ENCODE measurements around the gene FBXO7.

Gene FBXO7

DNA sequence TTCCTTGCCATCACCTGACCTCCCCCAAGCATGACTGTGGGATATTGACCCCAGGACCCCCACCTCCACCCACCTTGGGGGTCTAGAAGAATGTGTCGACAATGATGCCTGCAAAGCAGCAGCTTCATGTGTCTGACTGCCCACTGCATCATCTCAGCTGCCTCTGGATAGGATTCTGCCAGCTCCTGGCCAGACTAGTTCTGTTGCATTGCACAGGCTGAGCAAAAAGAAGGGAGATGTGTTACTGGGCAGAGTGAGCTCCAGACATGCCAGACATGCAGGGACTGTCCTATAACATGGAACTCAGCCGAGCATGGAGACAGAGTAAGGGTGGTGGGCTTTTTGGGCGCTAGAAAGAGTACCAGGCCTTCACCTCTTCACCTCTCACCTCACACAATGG, 36.7 kb downstream of the FBXO7 start (continued):
- TF ChIP-seq, protein P1, sequence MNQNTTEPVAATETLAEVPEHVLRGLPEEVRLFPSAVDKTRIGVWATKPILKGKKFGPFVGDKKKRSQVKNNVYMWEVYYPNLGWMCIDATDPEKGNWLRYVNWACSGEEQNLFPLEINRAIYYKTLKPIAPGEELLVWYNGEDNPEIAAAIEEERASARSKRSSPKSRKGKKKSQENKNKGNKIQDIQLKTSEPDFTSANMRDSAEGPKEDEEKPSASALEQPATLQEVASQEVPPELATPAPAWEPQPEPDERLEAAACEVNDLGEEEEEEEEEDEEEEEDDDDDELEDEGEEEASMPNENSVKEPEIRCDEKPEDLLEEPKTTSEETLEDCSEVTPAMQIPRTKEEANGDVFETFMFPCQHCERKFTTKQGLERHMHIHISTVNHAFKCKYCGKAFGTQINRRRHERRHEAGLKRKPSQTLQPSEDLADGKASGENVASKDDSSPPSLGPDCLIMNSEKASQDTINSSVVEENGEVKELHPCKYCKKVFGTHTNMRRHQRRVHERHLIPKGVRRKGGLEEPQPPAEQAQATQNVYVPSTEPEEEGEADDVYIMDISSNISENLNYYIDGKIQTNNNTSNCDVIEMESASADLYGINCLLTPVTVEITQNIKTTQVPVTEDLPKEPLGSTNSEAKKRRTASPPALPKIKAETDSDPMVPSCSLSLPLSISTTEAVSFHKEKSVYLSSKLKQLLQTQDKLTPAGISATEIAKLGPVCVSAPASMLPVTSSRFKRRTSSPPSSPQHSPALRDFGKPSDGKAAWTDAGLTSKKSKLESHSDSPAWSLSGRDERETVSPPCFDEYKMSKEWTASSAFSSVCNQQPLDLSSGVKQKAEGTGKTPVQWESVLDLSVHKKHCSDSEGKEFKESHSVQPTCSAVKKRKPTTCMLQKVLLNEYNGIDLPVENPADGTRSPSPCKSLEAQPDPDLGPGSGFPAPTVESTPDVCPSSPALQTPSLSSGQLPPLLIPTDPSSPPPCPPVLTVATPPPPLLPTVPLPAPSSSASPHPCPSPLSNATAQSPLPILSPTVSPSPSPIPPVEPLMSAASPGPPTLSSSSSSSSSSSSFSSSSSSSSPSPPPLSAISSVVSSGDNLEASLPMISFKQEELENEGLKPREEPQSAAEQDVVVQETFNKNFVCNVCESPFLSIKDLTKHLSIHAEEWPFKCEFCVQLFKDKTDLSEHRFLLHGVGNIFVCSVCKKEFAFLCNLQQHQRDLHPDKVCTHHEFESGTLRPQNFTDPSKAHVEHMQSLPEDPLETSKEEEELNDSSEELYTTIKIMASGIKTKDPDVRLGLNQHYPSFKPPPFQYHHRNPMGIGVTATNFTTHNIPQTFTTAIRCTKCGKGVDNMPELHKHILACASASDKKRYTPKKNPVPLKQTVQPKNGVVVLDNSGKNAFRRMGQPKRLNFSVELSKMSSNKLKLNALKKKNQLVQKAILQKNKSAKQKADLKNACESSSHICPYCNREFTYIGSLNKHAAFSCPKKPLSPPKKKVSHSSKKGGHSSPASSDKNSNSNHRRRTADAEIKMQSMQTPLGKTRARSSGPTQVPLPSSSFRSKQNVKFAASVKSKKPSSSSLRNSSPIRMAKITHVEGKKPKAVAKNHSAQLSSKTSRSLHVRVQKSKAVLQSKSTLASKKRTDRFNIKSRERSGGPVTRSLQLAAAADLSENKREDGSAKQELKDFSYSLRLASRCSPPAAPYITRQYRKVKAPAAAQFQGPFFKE (tag by site-specific recombination; IDR thresholded peaks at IDR 0.05; ENCODE audit: borderline replicate concordance) = no peak
- TF ChIP-seq SALL2 (tag by site-specific recombination; IDR thresholded peaks at IDR 0.05; ENCODE audit: borderline replicate concordance) (no peak), ZNF366 (tag by site-specific recombination; conservative IDR thresholded peaks at IDR 0.05) (no peak)

DNA sequence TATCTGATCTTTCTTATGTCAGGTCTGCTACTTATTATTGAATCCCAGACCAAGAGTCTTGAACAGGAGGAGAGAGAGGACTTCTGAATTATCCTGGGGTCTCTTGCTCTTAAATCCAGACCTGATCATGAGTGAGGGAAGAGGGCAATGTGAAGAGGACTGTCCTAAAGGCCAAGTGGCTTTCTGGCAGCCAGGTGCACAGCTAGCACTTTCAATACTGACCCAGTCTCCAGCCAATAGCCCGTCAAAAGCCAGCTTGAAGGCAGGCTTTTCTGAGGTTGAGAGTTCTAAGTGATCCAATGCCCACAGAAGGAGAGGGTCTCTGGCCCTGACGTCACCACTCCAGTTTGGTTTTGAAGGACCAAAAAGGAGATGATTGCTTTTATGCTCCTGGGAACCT, 37.2 kb downstream of the FBXO7 start:
- H3K4me3 ChIP-seq (ENCODE audit: low read depth, low read length) = no peak overlapping the region
- no peaks in the 10 kb centered on the region for H3K9me3 ChIP-seq (ENCODE audit: control insufficient read depth, insufficient read depth, low read depth, low read length)
- H3K36me3 ChIP-seq (ENCODE audit: control insufficient read depth in 2 of 2, insufficient read depth in 1 of 2, low read length in 2 of 2) = no peaks in the 10 kb centered on the region
- no peak for TF ChIP-seq KLF7 (tag by site-specific recombination; IDR thresholded peaks at IDR 0.05; ENCODE audit: borderline replicate concordance)
- no peak for TF ChIP-seq ZNF48 (tag by site-specific recombination; IDR thresholded peaks at IDR 0.05)
- TF ChIP-seq, protein P2, sequence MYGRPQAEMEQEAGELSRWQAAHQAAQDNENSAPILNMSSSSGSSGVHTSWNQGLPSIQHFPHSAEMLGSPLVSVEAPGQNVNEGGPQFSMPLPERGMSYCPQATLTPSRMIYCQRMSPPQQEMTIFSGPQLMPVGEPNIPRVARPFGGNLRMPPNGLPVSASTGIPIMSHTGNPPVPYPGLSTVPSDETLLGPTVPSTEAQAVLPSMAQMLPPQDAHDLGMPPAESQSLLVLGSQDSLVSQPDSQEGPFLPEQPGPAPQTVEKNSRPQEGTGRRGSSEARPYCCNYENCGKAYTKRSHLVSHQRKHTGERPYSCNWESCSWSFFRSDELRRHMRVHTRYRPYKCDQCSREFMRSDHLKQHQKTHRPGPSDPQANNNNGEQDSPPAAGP (tag by site-specific recombination; IDR thresholded peaks at IDR 0.05) = no peak
- no peak for TF ChIP-seq ZNF600 (tag by site-specific recombination; IDR thresholded peaks at IDR 0.05)
- TF ChIP-seq ZNF544 (tag by site-specific recombination; IDR thresholded peaks at IDR 0.05) = no peak
- TF ChIP-seq ZNF585B (tag by site-specific recombination; IDR thresholded peaks at IDR 0.05) = no peak
- no peak for TF ChIP-seq ZBTB8A (tag by site-specific recombination; IDR thresholded peaks at IDR 0.05)
- no peak for TF ChIP-seq TRIM28 (IDR thresholded peaks at IDR 0.05; ENCODE audit: borderline replicate concordance, low read length)
- TF ChIP-seq ZNF2 (tag by site-specific recombination; IDR thresholded peaks at IDR 0.05) = no peak
- no peak for TF ChIP-seq ZNF514 (tag by site-specific recombination; IDR thresholded peaks at IDR 0.05)
- TF ChIP-seq ZNF211 (tag by site-specific recombination; IDR thresholded peaks at IDR 0.05; ENCODE audit: low read depth) = no peak
- TF ChIP-seq, protein P3, sequence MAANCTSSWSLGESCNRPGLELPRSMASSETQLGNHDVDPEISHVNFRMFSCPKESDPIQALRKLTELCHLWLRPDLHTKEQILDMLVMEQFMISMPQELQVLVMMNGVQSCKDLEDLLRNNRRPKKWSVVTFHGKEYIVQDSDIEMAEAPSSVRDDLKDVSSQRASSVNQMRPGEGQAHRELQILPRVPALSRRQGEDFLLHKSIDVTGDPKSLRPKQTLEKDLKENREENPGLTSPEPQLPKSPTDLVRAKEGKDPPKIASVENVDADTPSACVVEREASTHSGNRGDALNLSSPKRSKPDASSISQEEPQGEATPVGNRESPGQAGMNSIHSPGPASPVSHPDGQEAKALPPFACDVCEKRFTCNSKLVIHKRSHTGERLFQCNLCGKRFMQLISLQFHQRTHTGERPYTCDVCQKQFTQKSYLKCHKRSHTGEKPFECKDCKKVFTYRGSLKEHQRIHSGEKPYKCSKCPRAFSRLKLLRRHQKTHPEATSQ (tag by site-specific recombination; IDR thresholded peaks at IDR 0.05) = no peak
- TF ChIP-seq ZNF169 (tag by site-specific recombination; IDR thresholded peaks at IDR 0.05) = no peak
- TF ChIP-seq ZNF221 (tag by site-specific recombination; IDR thresholded peaks at IDR 0.05; ENCODE audit: borderline replicate concordance) = no peak
- no peak for TF ChIP-seq KLF10 (tag by site-specific recombination; IDR thresholded peaks at IDR 0.05)
- TF ChIP-seq ZNF837 (tag by site-specific recombination; IDR thresholded peaks at IDR 0.05) = no peak
- TF ChIP-seq ZNF292 (tag by site-specific recombination; IDR thresholded peaks at IDR 0.05; ENCODE audit: borderline replicate concordance, low read depth) = no peak
- TF ChIP-seq, protein P1 (tag by site-specific recombination; IDR thresholded peaks at IDR 0.05; ENCODE audit: borderline replicate concordance) = no peak
- no peak for TF ChIP-seq ZNF521 (tag by site-specific recombination; IDR thresholded peaks at IDR 0.05)
- CTCF ChIA-PET = no interaction called here
- POLR2A ChIA-PET = no interaction called here
- no peaks in the 10 kb centered on the region for H3K4me1 ChIP-seq (ENCODE audit: control insufficient read depth, insufficient read depth, low read length)
- no peak overlapping the region for H3K27ac ChIP-seq (ENCODE audit: extremely low read depth, low read depth, low read length)
